RCC 7860 (cell line): ENCODE data around the gene PRR15L.
A peak's percentile ranks its signal among the peaks of the same experiment; 100 is the strongest.
"Not testable (repeated sequence)": the region's sequence is repeated elsewhere in the genome, so short reads cannot be mapped to it uniquely, and the experiment has no call there.

Source experiments
- DNase-seq: peaks from one replicate; pipeline ENCODE4 v3.0.0-alpha.2; 2015; ENCODE audit warnings: low spot score
- FAIRE-seq: peaks from 2 replicates; lab custom pipeline; 2012; peaks lifted over from hg19 to GRCh38; lab: Jason Lieb, UNC

Gene PRR15L

GRCh38 chr17:47957591-47958490 lies at the start of gene PRR15L:
Gene PRR15L, minus strand, starts transcription at chr17:47957883. Its CDS starts 4,649 bp downstream, at chr17:47953234.
- DNase-seq: no peak
- no peak for FAIRE-seq

- DNase-seq (no peak), FAIRE-seq (no peak)
Observed at GRCh38 chr17:48006936-48007709, 49.4 kb upstream of the PRR15L start.

- FAIRE-seq: no peak
Observed at GRCh38 chr17:48004983-48005382, 47.3 kb upstream of the PRR15L start.

GRCh38 chr17:48003417-48004151 lies 45.9 kb upstream of the PRR15L start:
- no peak for DNase-seq
- no peak for FAIRE-seq

More at GRCh38 chr17:48004983-48005382, 47.3 kb upstream of the PRR15L start:
- DNase-seq: no peak

- FAIRE-seq (no peak), DNase-seq (peak; percentile 8)
Observed at GRCh38 chr17:48002916-48003416, 45.3 kb upstream of the PRR15L start.

GRCh38 chr17:48002266-48002915 lies 44.7 kb upstream of the PRR15L start:
- FAIRE-seq (peak; percentile 81), DNase-seq (peak; percentile 85)

GRCh38 chr17:48001657-48002056 lies 44.0 kb upstream of the PRR15L start:
- not testable (repeated sequence) for FAIRE-seq, DNase-seq

- no peak for FAIRE-seq
- no peak for DNase-seq
Observed at GRCh38 chr17:48001197-48001596, 43.5 kb upstream of the PRR15L start.

GRCh38 chr17:47999582-47999981 lies 41.9 kb upstream of the PRR15L start:
- DNase-seq: peak; percentile 50

GRCh38 chr17:47998044-47998443 lies 40.4 kb upstream of the PRR15L start:
- DNase-seq: no peak

More at GRCh38 chr17:47999582-47999981, 41.9 kb upstream of the PRR15L start:
- FAIRE-seq: no peak

GRCh38 chr17:47997586-47997985 lies 39.9 kb upstream of the PRR15L start:
- FAIRE-seq (no peak), DNase-seq (no peak)

More at GRCh38 chr17:47998044-47998443, 40.4 kb upstream of the PRR15L start:
- FAIRE-seq: no peak

- FAIRE-seq: no peak
- DNase-seq: no peak
Observed at GRCh38 chr17:47996201-47996600, 38.5 kb upstream of the PRR15L start.

GRCh38 chr17:47995241-47995935 lies 37.7 kb upstream of the PRR15L start:
- DNase-seq (no peak), FAIRE-seq (no peak)

- FAIRE-seq (no peak), DNase-seq (no peak)
Observed at GRCh38 chr17:47994724-47995123, 37.0 kb upstream of the PRR15L start.

- no peak for DNase-seq
- no peak for FAIRE-seq
Observed at GRCh38 chr17:47993964-47994363, 36.3 kb upstream of the PRR15L start.

- DNase-seq (no peak), FAIRE-seq (no peak)
Observed at GRCh38 chr17:47993031-47993564, 35.4 kb upstream of the PRR15L start.

GRCh38 chr17:47992216-47992615 lies 34.5 kb upstream of the PRR15L start:
- DNase-seq: no peak

GRCh38 chr17:47990962-47991731 lies 33.5 kb upstream of the PRR15L start:
- FAIRE-seq: no peak
- DNase-seq: no peak

More at GRCh38 chr17:47992216-47992615, 34.5 kb upstream of the PRR15L start:
- FAIRE-seq: no peak
